H9 (cell line): ENCODE data around the gene SLC22A13. TPM values are rescaled to one million over a fixed set of nuclear protein-coding genes. Genes with fewer than 3 reads are reported as not detected.

Experiments
- DNase-seq: peaks from one replicate; pipeline ENCODE4 v3.0.0-alpha.2; 2017
- H2AFZ ChIP-seq: one replicate; pipeline ENCODE4 v1.6.1; 2013; ENCODE audit warnings: mild to moderate bottlenecking, low read length, control low read depth, moderate library complexity
- H2AK5ac ChIP-seq: 2 replicates; pipeline ENCODE4 v1.6.1; 2013; ENCODE audit warnings: low read length, control low read depth, mixed read lengths; ENCODE audit not compliant: insufficient read length
- H2BK120ac ChIP-seq: one replicate; pipeline ENCODE4 v1.6.1; 2013; ENCODE audit warnings: low read depth, mild to moderate bottlenecking, low read length, control low read depth, inconsistent platforms; ENCODE audit not compliant: poor library complexity, severe bottlenecking
- H2BK12ac ChIP-seq: 2 replicates; pipeline ENCODE4 v1.6.1; 2013; ENCODE audit warnings: low read length, control low read depth, mixed read lengths, low read depth; ENCODE audit not compliant: insufficient read length
- H2BK15ac ChIP-seq: 2 replicates; pipeline ENCODE4 v1.6.1; 2013; ENCODE audit warnings: low read depth, low read length, control low read depth
- H2BK20ac ChIP-seq: one replicate; pipeline ENCODE4 v1.6.1; 2013; ENCODE audit warnings: low read depth, mild to moderate bottlenecking, low read length, control low read depth, inconsistent platforms; ENCODE audit not compliant: poor library complexity, severe bottlenecking
- H2BK5ac ChIP-seq: 2 replicates; pipeline ENCODE4 v1.6.1; 2013; ENCODE audit warnings: low read length, control low read depth, mixed read lengths; ENCODE audit not compliant: insufficient read length
- H3K14ac ChIP-seq: 2 replicates; pipeline ENCODE4 v1.6.1; 2013; ENCODE audit warnings: low read length, control low read depth; ENCODE audit not compliant: insufficient read depth
- H3K18ac ChIP-seq: 2 replicates; pipeline ENCODE4 v1.6.1; 2013; ENCODE audit warnings: low read depth, mild to moderate bottlenecking, mixed read lengths, low read length, control low read depth; ENCODE audit not compliant: insufficient read length
- H3K23ac ChIP-seq: 2 replicates; pipeline ENCODE4 v1.6.1; 2013; ENCODE audit warnings: low read length, control low read depth, mixed read lengths, low read depth; ENCODE audit not compliant: insufficient read length
- H3K23me2 ChIP-seq: 2 replicates; pipeline ENCODE4 v1.6.1; 2013; ENCODE audit warnings: low read depth, mild to moderate bottlenecking, mixed read lengths, low read length, control low read depth; ENCODE audit not compliant: insufficient read length, poor library complexity, severe bottlenecking
- H3K27ac ChIP-seq: 2 replicates; pipeline ENCODE4 v1.5.1; 2013; ENCODE audit warnings: low read length, control low read depth, mixed read lengths, low read depth; ENCODE audit not compliant: insufficient read length
- H3K27me3 ChIP-seq: 2 replicates; pipeline ENCODE4 v1.6.1; 2013; ENCODE audit warnings: low read length, control low read depth, inconsistent platforms; ENCODE audit not compliant: insufficient read depth
- H3K4ac ChIP-seq: 2 replicates; pipeline ENCODE4 v1.6.1; 2013; ENCODE audit warnings: low read depth, mild to moderate bottlenecking, control low read depth, inconsistent platforms, low read length, moderate library complexity
- H3K4me1 ChIP-seq: 2 replicates; pipeline ENCODE4 v1.6.1; 2013; ENCODE audit warnings: low read length, control low read depth, inconsistent platforms; ENCODE audit not compliant: insufficient read depth
- H3K4me2 ChIP-seq: 2 replicates; pipeline ENCODE4 v1.6.1; 2013; ENCODE audit warnings: low read length, control low read depth, mixed read lengths; ENCODE audit not compliant: insufficient read length, insufficient read depth
- H3K56ac ChIP-seq: 2 replicates; pipeline ENCODE4 v1.6.1; 2013; ENCODE audit warnings: low read depth, mild to moderate bottlenecking, mixed read lengths, low read length, control low read depth; ENCODE audit not compliant: insufficient read length
- H3K79me1 ChIP-seq: 2 replicates; pipeline ENCODE4 v1.6.1; 2013; ENCODE audit warnings: low read depth, mild to moderate bottlenecking, moderate library complexity, low read length, control low read depth, inconsistent platforms; ENCODE audit not compliant: insufficient read depth, poor library complexity, severe bottlenecking
- H3K79me2 ChIP-seq: 2 replicates; pipeline ENCODE4 v1.6.1; 2013; ENCODE audit warnings: low read length, control low read depth, inconsistent platforms; ENCODE audit not compliant: insufficient read depth
- H3K9ac ChIP-seq: 2 replicates; pipeline ENCODE4 v1.6.1; 2013; ENCODE audit warnings: low read length, control low read depth, mixed read lengths; ENCODE audit not compliant: insufficient read length; ENCODE audit errors: extremely low read depth
- H3K9me3 ChIP-seq: one replicate; pipeline ENCODE4 v1.6.1; 2013; ENCODE audit warnings: low read depth, low read length, inconsistent platforms; ENCODE audit not compliant: control insufficient read depth
- H3T11ph ChIP-seq: one replicate; pipeline ENCODE4 v1.6.1; 2013; ENCODE audit warnings: mild to moderate bottlenecking, low read length, control low read depth, inconsistent platforms
- H4K20me1 ChIP-seq: one replicate; pipeline ENCODE4 v1.6.1; 2013; ENCODE audit not compliant: control insufficient read depth, insufficient read length, insufficient read depth
- H4K5ac ChIP-seq: 2 replicates; pipeline ENCODE4 v1.6.1; 2013; ENCODE audit warnings: low read depth, mild to moderate bottlenecking, mixed read lengths, low read length, control low read depth; ENCODE audit not compliant: insufficient read length
- H4K8ac ChIP-seq: replicated peaks from 2 replicates; pipeline ENCODE4 v1.6.1; 2013; ENCODE audit warnings: low read length, control low read depth, mixed read lengths, low read depth; ENCODE audit not compliant: insufficient read length
- H4K91ac ChIP-seq: 2 replicates; pipeline ENCODE4 v1.6.1; 2013; ENCODE audit warnings: low read depth, mild to moderate bottlenecking, moderate library complexity, mixed read lengths, low read length, control low read depth; ENCODE audit not compliant: insufficient read length
- H3K27ac Mint-ChIP-seq, 3 experiments: 2 replicates in 2 of 3; 3 replicates in 1 of 3; pipeline ENCODE4 v1.8.0; 2020 to 2021; ENCODE audit warnings: mixed read lengths in 3 of 3, mild to moderate bottlenecking in 1 of 3, moderate library complexity in 1 of 3
- H3K27me3 Mint-ChIP-seq: 2 replicates; pipeline ENCODE4 v1.8.0; 2021; ENCODE audit warnings: low read depth, mild to moderate bottlenecking, moderate library complexity, mixed read lengths
- H3K36me3 Mint-ChIP-seq, 3 experiments: 2 replicates in 2 of 3; 3 replicates in 1 of 3; pipeline ENCODE4 v1.8.0; 2020 to 2021; ENCODE audit warnings: low read depth in 3 of 3, mixed read lengths in 3 of 3; ENCODE audit not compliant: insufficient read depth in 1 of 3
- H3K4me1 Mint-ChIP-seq, 2 experiments: 2 replicates each; pipeline ENCODE4 v1.8.0; 2020; ENCODE audit warnings: mixed read lengths in 2 of 2
- H3K4me3 Mint-ChIP-seq, 2 experiments: 2 replicates in 1 of 2; 3 replicates in 1 of 2; pipeline ENCODE4 v1.8.0; 2020 to 2021; ENCODE audit warnings: mild to moderate bottlenecking in 2 of 2, mixed read lengths in 2 of 2, moderate library complexity in 1 of 2
- H3K9me3 Mint-ChIP-seq, 2 experiments: 2 replicates in 1 of 2; 3 replicates in 1 of 2; pipeline ENCODE4 v1.8.0; 2020; ENCODE audit warnings: mild to moderate bottlenecking in 2 of 2, mixed read lengths in 2 of 2, moderate library complexity in 1 of 2
- WGBS: extraction: QIAGEN DNeasy Blood & Tissue Kit; methylation state at CpG from one replicate; pipeline ENCODE4 v1.1.7; 2013; ENCODE audit warnings: missing lambda C conversion rate, low lambda C conversion rate, mixed read lengths; ENCODE audit not compliant: insufficient read length; ENCODE audit errors: extremely low coverage; 5-methylcytosine and 5-hydroxymethylcytosine counted together
- total RNA-seq: library from RNA; stranded (reverse); gene quantifications from 2 replicates; pipeline ENCODE4 v1.2.1, GENCODE V29; 2021
- TF ChIP-seq, protein P1 (sequence below): fragments of 200-600 bp; sonication (generic); conservative IDR thresholded peaks from 3 replicates; pipeline ENCODE4 v1.8.0; 2021; ENCODE audit warnings: antibody characterized with exemption, mild to moderate bottlenecking

The SLC22A13 gene
- total RNA-seq, 1 experiment from 2014 or later = not detected

GRCh38 chr3:38276917-38277630, 11.5 kb downstream of the SLC22A13 start:
- no peak overlapping the region for H4K8ac ChIP-seq
- H3K9me3 Mint-ChIP-seq = no peaks in the 10 kb centered on the region

More at GRCh38 chr3:38276917-38277630, 11.5 kb downstream of the SLC22A13 start:
- no peak overlapping the region for H4K91ac ChIP-seq
- H3K18ac ChIP-seq = no peak overlapping the region
- no peak overlapping the region for H2AFZ ChIP-seq
- no peak overlapping the region for H3K27ac ChIP-seq
- H3K9me3 ChIP-seq = no peaks in the 10 kb centered on the region
- no peak for DNase-seq
- no peak overlapping the region for H2BK12ac ChIP-seq
- H2BK5ac ChIP-seq = no peak overlapping the region
- H3K14ac ChIP-seq = no peak overlapping the region; the same call in 1 of the 2 replicates
- no peaks in the 10 kb centered on the region for H3K23me2 ChIP-seq
- H3K56ac ChIP-seq = no peak overlapping the region
- H3K27me3 ChIP-seq = no peaks in the 10 kb centered on the region
- no peak overlapping the region for H3K4me2 ChIP-seq
- H3K4ac ChIP-seq = no peak overlapping the region
- H4K5ac ChIP-seq = no peak overlapping the region
- TF ChIP-seq, protein P1, sequence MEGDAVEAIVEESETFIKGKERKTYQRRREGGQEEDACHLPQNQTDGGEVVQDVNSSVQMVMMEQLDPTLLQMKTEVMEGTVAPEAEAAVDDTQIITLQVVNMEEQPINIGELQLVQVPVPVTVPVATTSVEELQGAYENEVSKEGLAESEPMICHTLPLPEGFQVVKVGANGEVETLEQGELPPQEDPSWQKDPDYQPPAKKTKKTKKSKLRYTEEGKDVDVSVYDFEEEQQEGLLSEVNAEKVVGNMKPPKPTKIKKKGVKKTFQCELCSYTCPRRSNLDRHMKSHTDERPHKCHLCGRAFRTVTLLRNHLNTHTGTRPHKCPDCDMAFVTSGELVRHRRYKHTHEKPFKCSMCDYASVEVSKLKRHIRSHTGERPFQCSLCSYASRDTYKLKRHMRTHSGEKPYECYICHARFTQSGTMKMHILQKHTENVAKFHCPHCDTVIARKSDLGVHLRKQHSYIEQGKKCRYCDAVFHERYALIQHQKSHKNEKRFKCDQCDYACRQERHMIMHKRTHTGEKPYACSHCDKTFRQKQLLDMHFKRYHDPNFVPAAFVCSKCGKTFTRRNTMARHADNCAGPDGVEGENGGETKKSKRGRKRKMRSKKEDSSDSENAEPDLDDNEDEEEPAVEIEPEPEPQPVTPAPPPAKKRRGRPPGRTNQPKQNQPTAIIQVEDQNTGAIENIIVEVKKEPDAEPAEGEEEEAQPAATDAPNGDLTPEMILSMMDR = no peak
- H3K9ac ChIP-seq = no peak overlapping the region
- peaks cover 3% of the 10 kb centered on the region in 2 experiments for H3K4me1 Mint-ChIP-seq
- no CpG with 5 or more reads among the region's 13 CpGs for WGBS
- H3K27me3 Mint-ChIP-seq = peaks cover 1% of the 10 kb centered on the region; the same call in 1 of the 2 replicates
- H3K79me1 ChIP-seq = no peaks in the 10 kb centered on the region
- no peaks in the 10 kb centered on the region for H3K4me1 ChIP-seq
- no peak overlapping the region for H3K27ac Mint-ChIP-seq
- no peak overlapping the region for H2BK20ac ChIP-seq
- no peak overlapping the region for H3K23ac ChIP-seq
- H2AK5ac ChIP-seq = no peak overlapping the region
- 0 out of 7 replicates have a peak, but pooled peaks cover 0 to 2% (median 0%) of the 10 kb centered on the region in 3 experiments for H3K36me3 Mint-ChIP-seq
- no peak overlapping the region for H3T11ph ChIP-seq
- no peaks in the 10 kb centered on the region for H4K20me1 ChIP-seq
- H3K4me3 Mint-ChIP-seq = no peak overlapping the region
- H3K79me2 ChIP-seq = no peaks in the 10 kb centered on the region
- no peak overlapping the region for H2BK15ac ChIP-seq
- no peak overlapping the region for H2BK120ac ChIP-seq
